Psoas muscle (tissue), 8 donors: ENCODE results near the gene FKBP8. TPM values are rescaled to one million over a fixed set of nuclear protein-coding genes. Genes with fewer than 3 reads are reported as not detected.
A peak's percentile ranks its signal among the peaks of the same experiment; 100 is the strongest.

Source experiments
- ATAC-seq, 4 donors: fragments of 200-7000 bp; cut with Tn5 transposase; one replicate each; pipeline ENCODE4 v1.9.1; 2020; ENCODE audit warnings: moderate library complexity in 3 of 4, mild to moderate bottlenecking in 2 of 4
- DNase-seq, 2 donors: peaks; one replicate each; pipeline ENCODE4 v3.0.0-alpha.2; 2020
- H3K27ac ChIP-seq: fragments of 200-600 bp; one replicate; pipeline ENCODE4 v1.8.0; 2022
- H3K27me3 ChIP-seq, 3 donors: fragments of 200-600 bp in 1 of 3; one replicate each; pipeline versions ENCODE4 v1.6.1 to v1.8.0; 2013 to 2022; ENCODE audit warnings: low read length in 2 of 3, mild to moderate bottlenecking in 2 of 3, moderate library complexity in 1 of 3; ENCODE audit not compliant: insufficient read depth in 3 of 3
- H3K36me3 ChIP-seq, 2 donors: fragments of 200-600 bp in 1 of 2; one replicate each; pipeline versions ENCODE4 v1.6.1 to v1.8.0; 2013 to 2022; ENCODE audit warnings: low read depth in 1 of 2, mild to moderate bottlenecking in 1 of 2, moderate library complexity in 1 of 2; ENCODE audit not compliant: insufficient read depth in 1 of 2
- H3K4me1 ChIP-seq: fragments of 200-600 bp; one replicate; pipeline ENCODE4 v1.8.0; 2022
- H3K4me3 ChIP-seq: fragments of 200-600 bp; one replicate; pipeline ENCODE4 v1.8.0; 2022; ENCODE audit warnings: mild to moderate bottlenecking
- H3K9me3 ChIP-seq: fragments of 200-600 bp; one replicate; pipeline ENCODE4 v1.8.0; 2022
- CTCF ChIP-seq: fragments of 200-600 bp; IDR thresholded peaks from one replicate; pipeline ENCODE4 v1.8.0; 2022; ENCODE audit warnings: antibody characterized with exemption
- WGBS, 3 donors: extraction: QIAGEN DNeasy Blood & Tissue Kit; methylation state at CpG; one replicate each; pipeline versions ENCODE4 v1.1.6 to v1.1.7; 2013; 5-methylcytosine and 5-hydroxymethylcytosine counted together
- intact Hi-C, 2 donors: fragments of 100-400 bp; cut with DNase I; formaldehyde crosslinking; loops; one replicate each; pipeline versions ENCODE4 v1.11.0 to v1.14.2; 2022
- polyA plus RNA-seq, 3 donors: library from polyadenylated mRNA; stranded (reverse); fragments of 200-250 nt; gene quantifications; one replicate each; pipeline ENCODE4 v1.2.3, GENCODE V29; 2013
- total RNA-seq, 4 donors: library from RNA; stranded (reverse); fragmentation: NEBNext Ultra II Directional in 2 of 4; extraction: Animal tissue kit (Norgen Biotek cat#: 25700) in 2 of 4; gene quantifications; one replicate each; pipeline versions ENCODE4 v1.2.1 to v1.2.4, GENCODE V29; 2021 to 2023
- donor health status: healthy with polysubstance abuse.
- donor health status: DM: no; HTN: no; CAD: no; lungs with moderate emphysema.
- donor health status: Bipolar disorder and iron deficiency.
- donor health status: healthy.
- donor health status: DM: yes; HTN: yes; CAD: no.
- donor health status: DM: no; HTN: no; CAD: no.
- donor health status: DM: no; HTN: no; CAD: no.
- donor health status: DM: yes; HTN: yes; CAD: no.

Gene FKBP8
- total and polyA plus RNA-seq, 7 donors: 92.8 to 143 (median 130) TPM

GRCh38 chr19:18486746-18487145 lies 56.6 kb downstream of the FKBP8 start:
- 77 to 80% (median 78%) methylated on average over 8 of the region's 8 CpGs for WGBS, 3 donors
- Histone ChIP-seq H3K27ac (peak overlapping the region; percentile 31), H3K9me3 (no peaks in the 10 kb centered on the region), H3K4me3 (no peak overlapping the region), H3K36me3 (no peaks in the 10 kb centered on the region), H3K4me1 (peaks cover 85% of the 10 kb centered on the region), H3K27me3 (no peaks in the 10 kb centered on the region)
- ATAC-seq (no peak), DNase-seq (no peak)
- intact Hi-C loops: no loop called here
- TF ChIP-seq CTCF: no peak

GRCh38 chr19:18484992-18485391 lies 58.4 kb downstream of the FKBP8 start:
- peaks cover 95% of the 10 kb centered on the region for H3K4me1 ChIP-seq

GRCh38 chr19:18483119-18483890 lies 60.1 kb downstream of the FKBP8 start:
- H3K36me3 ChIP-seq: no peaks in the 10 kb centered on the region
- no peak for ATAC-seq
- no peaks in the 10 kb centered on the region for H3K9me3 ChIP-seq
- 41 to 57% (median 47%) methylated on average over 12 of the region's 12 CpGs for WGBS, 3 donors
- no peaks in the 10 kb centered on the region for H3K27me3 ChIP-seq
- no peak for DNase-seq
- H3K4me3 ChIP-seq: no peak overlapping the region
- no peak for TF ChIP-seq CTCF
- H3K4me1 ChIP-seq: peaks cover 95% of the 10 kb centered on the region
- intact Hi-C loops: loop anchor here (5.0 kb wide), 2 partner anchors 34 to 74 kb away; partner anchors contain the start of gene KXD1 (in 1 of the 2)
- peak overlapping the region; percentile 91 for H3K27ac ChIP-seq

More at GRCh38 chr19:18484992-18485391, 58.4 kb downstream of the FKBP8 start:
- TF ChIP-seq CTCF: no peak
- Histone ChIP-seq H3K9me3 (no peaks in the 10 kb centered on the region), H3K27ac (peak overlapping the region; percentile 48), H3K4me3 (no peak overlapping the region), H3K27me3 (no peaks in the 10 kb centered on the region), H3K36me3 (no peaks in the 10 kb centered on the region)
- intact Hi-C loops: loop anchor here (5.0 kb wide), 2 partner anchors 32 to 72 kb away; partner anchors contain the start of gene KXD1 (in 1 of the 2)
- DNase-seq (no peak), ATAC-seq (no peak)
- 89 to 95% (median 91%) methylated on average over 5 of the region's 5 CpGs for WGBS, 3 donors

Other genes with a start within 250 kb of the FKBP8 start
- gene LSM4, start 220.5 kb downstream of the FKBP8 start, total RNA-seq: 100 to 1,000 TPM in 2 of 4 donors, 10 to 100 TPM in 2; 87.9 to 136 (median 112) TPM
- gene LSM4, start 220.5 kb downstream of the FKBP8 start, polyA plus RNA-seq: 100 to 1,000 TPM; 118 to 215 (median 139) TPM
- gene PGPEP1, start 203.0 kb downstream of the FKBP8 start, total RNA-seq: 10 to 100 TPM; 18.3 to 47.8 (median 31.7) TPM
- 10 to 100 TPM in 1 of 3 donors, 1 to 10 TPM in 2; 8.0 to 13.8 (median 9.1) TPM for gene PGPEP1, start 203.0 kb downstream of the FKBP8 start, polyA plus RNA-seq
- 1 to 10 TPM in 2 of 4 donors, under 1 TPM in 2; 0.50 to 8.5 (median 2.2) TPM for gene GDF15, start 157.4 kb downstream of the FKBP8 start, total RNA-seq
- 10 to 100 TPM in 1 of 3 donors, under 1 TPM in 2; 0.27 to 37.1 (median 0.35) TPM for gene GDF15, start 157.4 kb downstream of the FKBP8 start, polyA plus RNA-seq
- 1 to 10 TPM; 2.0 to 4.1 (median 2.4) TPM for gene LRRC25, start 146.0 kb downstream of the FKBP8 start, total RNA-seq
- gene LRRC25, start 146.0 kb downstream of the FKBP8 start, polyA plus RNA-seq: 1 to 10 TPM in 2 of 3 donors, under 1 TPM in 1; 0.65 to 5.2 (median 1.3) TPM
- 10 to 100 TPM; 29.1 to 46.1 (median 29.6) TPM for gene SSBP4, start 124.2 kb downstream of the FKBP8 start, total RNA-seq
- 10 to 100 TPM; 25.8 to 37.8 (median 28.6) TPM for gene SSBP4, start 124.2 kb downstream of the FKBP8 start, polyA plus RNA-seq
- gene ISYNA1, start 105.4 kb downstream of the FKBP8 start, total RNA-seq: 10 to 100 TPM in 3 of 4 donors, 1 to 10 TPM in 1; 9.8 to 17.0 (median 10.9) TPM
- 1 to 10 TPM; 6.3 to 8.6 (median 8.0) TPM for gene ISYNA1, start 105.4 kb downstream of the FKBP8 start, polyA plus RNA-seq
- gene ELL, start 21.5 kb downstream of the FKBP8 start, total RNA-seq: 10 to 100 TPM; 17.5 to 40.2 (median 24.9) TPM
- gene ELL, start 21.5 kb downstream of the FKBP8 start, polyA plus RNA-seq: 10 to 100 TPM in 1 of 3 donors, 1 to 10 TPM in 2; 7.5 to 12.3 (median 9.2) TPM
- 10 to 100 TPM; 38.9 to 76.5 (median 50.8) TPM for gene KXD1, start 14.3 kb upstream of the FKBP8 start, total RNA-seq
- 100 to 1,000 TPM in 2 of 3 donors, 10 to 100 TPM in 1; 84.6 to 144 (median 122) TPM for gene KXD1, start 14.3 kb upstream of the FKBP8 start, polyA plus RNA-seq
- gene UBA52, start 28.3 kb upstream of the FKBP8 start, total RNA-seq: 1,000 to 10,000 TPM in 2 of 4 donors, 100 to 1,000 TPM in 2; 979 to 1,082 (median 1,028) TPM
- gene UBA52, start 28.3 kb upstream of the FKBP8 start, polyA plus RNA-seq: 1,000 to 10,000 TPM in 2 of 3 donors, 100 to 1,000 TPM in 1; 877 to 1,553 (median 1,005) TPM
- 100 to 1,000 TPM in 1 of 4 donors, 10 to 100 TPM in 3; 52.1 to 105 (median 92.0) TPM for gene REX1BD, start 45.2 kb upstream of the FKBP8 start, total RNA-seq
- gene REX1BD, start 45.2 kb upstream of the FKBP8 start, polyA plus RNA-seq: 100 to 1,000 TPM in 1 of 3 donors, 10 to 100 TPM in 2; 67.7 to 105 (median 80.7) TPM
- 10 to 100 TPM in 3 of 4 donors, 1 to 10 TPM in 1; 8.3 to 20.2 (median 14.2) TPM for gene CRLF1, start 63.2 kb upstream of the FKBP8 start, total RNA-seq
- 10 to 100 TPM; 15.6 to 28.4 (median 19.3) TPM for gene CRLF1, start 63.2 kb upstream of the FKBP8 start, polyA plus RNA-seq
- 1 to 10 TPM in 3 of 4 donors, under 1 TPM in 1; 0.79 to 3.2 (median 2.6) TPM for gene TMEM59L, start 69.3 kb upstream of the FKBP8 start, total RNA-seq
- 1 to 10 TPM in 2 of 3 donors, under 1 TPM in 1; 0.85 to 4.8 (median 1.5) TPM for gene TMEM59L, start 69.3 kb upstream of the FKBP8 start, polyA plus RNA-seq
- 1 to 10 TPM; 5.2 to 9.9 (median 7.0) TPM for gene KLHL26, start 93.5 kb upstream of the FKBP8 start, total RNA-seq
- gene KLHL26, start 93.5 kb upstream of the FKBP8 start, polyA plus RNA-seq: 1 to 10 TPM; 3.1 to 4.1 (median 3.5) TPM
- gene CRTC1, start 140.1 kb upstream of the FKBP8 start, total RNA-seq: 10 to 100 TPM in 2 of 4 donors, 1 to 10 TPM in 2; 8.1 to 12.5 (median 9.6) TPM
- gene CRTC1, start 140.1 kb upstream of the FKBP8 start, polyA plus RNA-seq: 1 to 10 TPM; 4.5 to 6.6 (median 6.3) TPM
- gene COMP, start 247.7 kb upstream of the FKBP8 start, total RNA-seq: 1 to 10 TPM in 2 of 4 donors, under 1 TPM in 1, not detected in 1; 0.12 to 1.8 (median 1.5) TPM
- gene COMP, start 247.7 kb upstream of the FKBP8 start, polyA plus RNA-seq: under 1 TPM; 0.10 to 0.94 (median 0.75) TPM